Measurements from ENCODE around the gene PIGR.

The PIGR gene

DNA sequence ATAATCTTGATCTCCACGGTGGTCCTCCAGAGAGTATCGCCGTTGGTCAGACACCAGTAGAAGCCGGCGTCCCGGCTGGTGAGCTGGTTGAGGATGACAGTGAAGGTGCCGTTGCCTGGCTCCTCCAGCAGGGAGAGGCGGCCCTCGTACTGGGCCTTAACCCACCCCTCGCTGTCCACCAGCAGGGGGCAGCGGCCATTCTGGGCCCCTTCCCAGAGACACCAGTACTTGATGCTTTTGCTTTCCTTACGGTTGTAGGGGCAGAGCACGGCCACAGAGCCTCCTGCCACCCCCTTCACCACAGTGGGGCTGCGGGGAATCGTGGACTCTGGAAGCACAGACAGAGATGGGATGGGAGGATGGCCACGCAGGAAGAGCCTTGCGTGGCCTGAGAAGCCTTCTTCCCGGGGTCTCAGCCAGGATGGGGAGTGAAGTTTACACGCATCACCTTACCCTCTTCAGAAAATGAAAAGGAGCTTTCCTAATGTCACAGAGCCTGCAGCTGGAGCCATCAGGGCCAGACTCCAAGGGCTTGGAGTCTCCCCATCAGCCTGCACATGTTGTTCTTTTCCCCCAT is 10.7 kb downstream of the PIGR start:
- TF ChIP-seq, protein P1, sequence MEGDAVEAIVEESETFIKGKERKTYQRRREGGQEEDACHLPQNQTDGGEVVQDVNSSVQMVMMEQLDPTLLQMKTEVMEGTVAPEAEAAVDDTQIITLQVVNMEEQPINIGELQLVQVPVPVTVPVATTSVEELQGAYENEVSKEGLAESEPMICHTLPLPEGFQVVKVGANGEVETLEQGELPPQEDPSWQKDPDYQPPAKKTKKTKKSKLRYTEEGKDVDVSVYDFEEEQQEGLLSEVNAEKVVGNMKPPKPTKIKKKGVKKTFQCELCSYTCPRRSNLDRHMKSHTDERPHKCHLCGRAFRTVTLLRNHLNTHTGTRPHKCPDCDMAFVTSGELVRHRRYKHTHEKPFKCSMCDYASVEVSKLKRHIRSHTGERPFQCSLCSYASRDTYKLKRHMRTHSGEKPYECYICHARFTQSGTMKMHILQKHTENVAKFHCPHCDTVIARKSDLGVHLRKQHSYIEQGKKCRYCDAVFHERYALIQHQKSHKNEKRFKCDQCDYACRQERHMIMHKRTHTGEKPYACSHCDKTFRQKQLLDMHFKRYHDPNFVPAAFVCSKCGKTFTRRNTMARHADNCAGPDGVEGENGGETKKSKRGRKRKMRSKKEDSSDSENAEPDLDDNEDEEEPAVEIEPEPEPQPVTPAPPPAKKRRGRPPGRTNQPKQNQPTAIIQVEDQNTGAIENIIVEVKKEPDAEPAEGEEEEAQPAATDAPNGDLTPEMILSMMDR (IDR thresholded peaks at IDR 0.05; ENCODE audit: low read depth, low read length) = peak; percentile 36
- no peak for DNase-seq (ENCODE audit: extremely low read depth, low read depth)

DNA sequence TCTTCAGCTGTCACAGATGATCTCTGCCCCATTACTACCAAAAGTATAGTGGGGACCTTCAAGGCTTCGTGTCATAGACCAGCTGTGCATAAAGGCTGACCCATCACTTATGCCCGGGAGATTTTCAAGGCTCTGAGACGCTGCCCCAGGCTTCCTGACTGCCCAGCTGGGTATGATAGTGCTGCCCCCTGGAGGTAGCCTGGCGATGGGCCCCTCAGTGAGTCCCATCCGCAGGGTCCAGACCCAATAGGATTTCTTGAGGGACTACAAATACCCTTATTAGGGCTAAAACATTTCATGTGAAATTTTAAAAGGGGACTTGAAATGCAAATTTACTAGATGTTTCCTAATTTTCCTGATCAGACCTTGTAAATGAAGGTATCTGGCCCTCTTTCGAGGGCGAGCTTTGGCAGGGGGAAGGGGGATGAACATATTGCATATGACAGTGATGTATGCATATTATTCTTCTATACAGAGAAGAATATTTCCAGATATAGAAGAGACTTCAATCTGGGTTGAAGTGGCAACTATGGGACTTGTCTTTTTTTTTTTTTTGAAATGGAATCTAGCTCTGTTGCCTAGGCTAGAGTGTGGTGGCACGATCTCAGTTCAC is 12.8 kb downstream of the PIGR start:
- no peak for DNase-seq (ENCODE audit: extremely low read depth, low read depth)
- TF ChIP-seq, protein P1 (IDR thresholded peaks at IDR 0.05; ENCODE audit: low read depth, low read length) = peak; percentile 44

DNA sequence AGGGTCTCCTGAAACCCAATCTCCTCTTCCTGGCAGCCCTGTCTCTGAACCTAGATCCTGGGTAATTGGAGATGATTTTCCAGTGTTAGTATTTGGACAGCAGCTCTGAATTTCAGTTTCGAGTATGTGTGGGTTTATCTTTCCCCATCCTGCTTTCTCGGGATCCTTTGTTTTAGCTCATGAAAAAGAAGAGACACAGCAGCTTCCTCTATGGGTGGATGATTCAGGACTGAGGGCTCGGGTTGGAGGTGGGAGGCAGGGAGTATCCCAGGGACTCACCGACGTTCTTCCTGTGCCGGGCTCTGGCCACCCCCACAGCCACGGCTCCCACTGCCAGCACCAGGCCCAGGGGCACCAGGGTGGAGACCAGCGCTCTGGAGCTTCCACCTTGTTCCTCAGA is 14.1 kb downstream of the PIGR start:
- TF ChIP-seq, protein P1 (IDR thresholded peaks at IDR 0.05; ENCODE audit: low read depth, low read length) = no peak
- DNase-seq (ENCODE audit: extremely low read depth, low read depth) = no peak

DNA sequence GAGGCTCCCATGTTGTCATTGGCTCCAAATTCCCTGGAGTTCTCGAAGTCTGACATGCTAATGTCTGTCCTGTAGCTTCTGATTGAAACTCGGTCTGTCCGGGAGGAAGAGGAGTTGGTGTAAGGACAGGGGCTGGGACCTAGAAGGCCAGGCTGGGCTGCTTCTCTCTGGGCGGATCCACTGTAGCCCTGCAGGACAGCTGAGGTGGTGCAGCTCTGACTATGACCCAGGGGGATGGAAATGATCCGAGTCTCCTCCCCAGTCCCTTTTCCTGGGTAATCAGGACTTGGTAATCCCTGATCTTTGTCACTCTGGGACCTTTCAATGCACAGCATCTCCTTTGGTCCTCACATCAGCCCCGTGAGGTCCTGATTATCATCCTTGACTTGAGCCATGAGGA is 14.6 kb downstream of the PIGR start:
- TF ChIP-seq, protein P1 (IDR thresholded peaks at IDR 0.05; ENCODE audit: low read depth, low read length) = no peak
- DNase-seq (ENCODE audit: extremely low read depth, low read depth) = no peak

DNA sequence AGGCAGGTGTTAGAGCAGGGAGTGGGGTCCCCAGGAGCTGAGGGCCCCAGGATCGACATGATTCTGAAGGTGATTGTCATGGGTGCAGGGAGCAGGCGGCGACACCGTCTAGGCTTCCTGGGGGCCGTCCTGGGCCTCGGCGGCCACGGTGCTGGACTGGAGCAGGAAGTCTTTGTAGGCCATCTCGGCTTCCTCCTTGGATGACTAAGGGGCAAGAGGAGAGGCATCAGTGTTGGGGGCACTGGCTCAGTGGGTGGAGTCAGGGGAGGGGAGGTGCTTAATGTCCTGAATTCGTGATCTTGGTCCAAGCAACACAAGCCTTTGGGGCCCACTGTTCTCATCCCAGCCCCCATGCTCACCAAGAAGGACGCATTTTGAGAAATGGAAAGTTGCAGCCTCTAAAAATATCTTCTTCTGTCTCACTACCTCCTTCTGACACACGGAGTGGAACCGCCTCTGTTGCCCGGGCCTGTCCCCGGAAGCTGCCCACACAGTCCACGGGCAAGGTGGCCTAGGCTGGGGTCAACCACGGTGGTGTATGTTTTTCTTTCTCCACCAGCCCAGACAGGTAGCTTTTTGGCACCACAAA is 16.0 kb downstream of the PIGR start:
- DNase-seq (ENCODE audit: extremely low read depth, low read depth) = no peak
- TF ChIP-seq, protein P1 (IDR thresholded peaks at IDR 0.05; ENCODE audit: low read depth, low read length) = no peak

DNA sequence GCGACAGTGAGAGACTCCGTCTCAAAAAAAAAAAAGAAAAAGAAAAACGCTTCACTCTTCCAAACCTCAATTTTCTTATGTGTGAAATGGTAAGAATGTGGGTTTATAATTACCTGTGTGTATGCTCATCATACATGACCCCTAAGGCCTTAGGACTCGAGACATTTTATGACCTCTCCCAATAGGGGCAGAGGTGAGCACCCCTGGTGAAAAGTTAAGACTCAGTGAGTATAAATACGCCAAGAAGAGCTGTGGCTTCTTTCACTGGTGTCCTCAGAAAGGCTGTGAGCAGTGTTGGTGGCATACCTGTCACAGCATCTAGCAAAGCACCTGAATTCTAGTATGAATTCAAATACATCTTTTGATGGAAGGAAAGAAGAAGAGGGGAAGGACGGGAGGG is 16.7 kb downstream of the PIGR start:
- TF ChIP-seq, protein P1 (IDR thresholded peaks at IDR 0.05; ENCODE audit: low read depth, low read length) = no peak
- no peak for DNase-seq (ENCODE audit: extremely low read depth, low read depth)

DNA sequence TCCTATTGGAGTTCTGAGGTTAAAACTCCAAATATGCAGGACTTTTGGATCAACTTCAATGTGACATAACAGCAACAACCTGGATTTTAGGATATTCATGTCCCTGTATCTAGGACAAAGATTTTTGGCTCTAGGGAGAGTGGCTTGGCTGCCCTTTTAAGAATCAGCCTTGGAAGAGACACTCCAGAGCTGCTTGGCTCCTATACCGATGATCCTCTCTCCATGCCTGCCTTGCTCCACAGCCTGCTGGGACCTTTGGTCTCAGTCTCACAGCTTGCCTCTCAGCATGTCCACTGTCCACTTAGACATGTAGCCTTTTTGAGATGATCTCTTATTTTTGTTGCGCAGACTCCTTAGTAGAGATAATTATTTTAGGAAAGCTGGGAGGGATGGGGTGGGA is 20.0 kb downstream of the PIGR start:
- DNase-seq (ENCODE audit: extremely low read depth, low read depth) = no peak
- TF ChIP-seq, protein P1 (IDR thresholded peaks at IDR 0.05; ENCODE audit: low read depth, low read length) = no peak
